ENCODE data around the gene PHF14.
"Not testable (repeated sequence)": the region's sequence is repeated elsewhere in the genome, so short reads cannot be mapped to it uniquely, and the experiment has no call there.

The PHF14 gene

GRCh38 chr7:10973061-10973941 is at the start of gene PHF14:
Gene PHF14, plus strand, starts transcription at chr7:10973872. Its CDS starts 452 bp downstream, at chr7:10974324.
- H3K9me3 ChIP-seq (ENCODE audit: control insufficient read depth in 2 of 2, low read length in 2 of 2) = no peaks in the 10 kb centered on the region
- peaks cover 0 to 2% of the 10 kb centered on the region in 2 donors for H3K27me3 ChIP-seq (ENCODE audit: control insufficient read depth in 2 of 2, insufficient read depth in 2 of 2, low read length in 2 of 2)
- peaks cover 7 to 9% of the 10 kb centered on the region in 2 donors for H3K4me1 ChIP-seq (ENCODE audit: control insufficient read depth in 2 of 2, insufficient read depth in 2 of 2, low read length in 2 of 2)
- peak within 1 kb of the TSS; percentile 83 to 91 for H3K4me3 ChIP-seq (ENCODE audit: low read length in 2 of 2)
- peak within 1 kb of the TSS; percentile 86 for H3K27ac ChIP-seq (ENCODE audit: low read depth in 2 of 2, low read length in 2 of 2)
- peak within 1 kb of the TSS; percentile 69 to 92 for H3K9ac ChIP-seq (ENCODE audit: low read depth in 1 of 2, low read length in 2 of 2)
- H3K36me3 ChIP-seq (ENCODE audit: control insufficient read depth in 2 of 2, insufficient read depth in 2 of 2, low read length in 2 of 2) = no peaks in the 10 kb centered on the region

GRCh38 chr7:10924370-10924769 is 49.3 kb upstream of the PHF14 start:
- H3K4me1 ChIP-seq (ENCODE audit: control insufficient read depth in 2 of 2, insufficient read depth in 2 of 2, low read length in 2 of 2) = no peaks in the 10 kb centered on the region
- no peaks in the 10 kb centered on the region for H3K27me3 ChIP-seq (ENCODE audit: control insufficient read depth in 2 of 2, insufficient read depth in 2 of 2, low read length in 2 of 2)
- no peaks in the 10 kb centered on the region for H3K9me3 ChIP-seq (ENCODE audit: control insufficient read depth in 2 of 2, low read length in 2 of 2)
- H3K9ac ChIP-seq (ENCODE audit: low read depth in 1 of 2, low read length in 2 of 2) = no peak overlapping the region
- H3K4me3 ChIP-seq (ENCODE audit: low read length in 2 of 2) = no peak overlapping the region
- no peaks in the 10 kb centered on the region for H3K36me3 ChIP-seq (ENCODE audit: control insufficient read depth in 2 of 2, insufficient read depth in 2 of 2, low read length in 2 of 2)
- no peak overlapping the region for H3K27ac ChIP-seq (ENCODE audit: low read depth in 2 of 2, low read length in 2 of 2)

- H3K9me3 ChIP-seq (ENCODE audit: control insufficient read depth in 2 of 2, low read length in 2 of 2); H3K9ac ChIP-seq (ENCODE audit: low read depth in 1 of 2, low read length in 2 of 2); H3K27ac ChIP-seq (ENCODE audit: low read depth in 2 of 2, low read length in 2 of 2); H3K4me1 ChIP-seq (ENCODE audit: control insufficient read depth in 2 of 2, insufficient read depth in 2 of 2, low read length in 2 of 2); H3K27me3 ChIP-seq (ENCODE audit: control insufficient read depth in 2 of 2, insufficient read depth in 2 of 2, low read length in 2 of 2); H3K4me3 ChIP-seq (ENCODE audit: low read length in 2 of 2): not testable (repeated sequence)
- H3K36me3 ChIP-seq (ENCODE audit: control insufficient read depth in 2 of 2, insufficient read depth in 2 of 2, low read length in 2 of 2) = peaks cover 6 to 11% of the 10 kb centered on the region in 2 donors
Measured at GRCh38 chr7:10928203-10928602, 45.5 kb upstream of the PHF14 start.

DNA sequence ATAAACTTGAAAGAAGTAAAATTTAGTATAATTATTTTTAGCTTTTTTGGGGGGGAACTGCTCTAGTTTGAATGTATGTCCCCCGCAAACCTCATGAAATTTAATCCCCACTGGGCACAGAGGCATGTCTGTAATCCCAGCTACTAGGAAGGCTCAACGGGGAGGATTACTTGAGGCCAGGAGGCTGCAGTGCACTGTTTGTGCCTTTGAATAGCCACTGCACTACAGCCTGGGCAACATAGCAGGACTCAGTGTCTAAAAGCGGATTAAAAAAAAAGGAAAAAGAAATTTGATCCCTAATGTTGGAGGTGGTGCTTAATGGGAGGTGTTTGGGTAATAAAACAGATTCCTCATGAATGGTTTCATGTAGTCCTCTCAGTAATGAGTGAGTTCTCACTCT is 43.1 kb upstream of the PHF14 start:
- no peaks in the 10 kb centered on the region for H3K27me3 ChIP-seq (ENCODE audit: control insufficient read depth in 2 of 2, insufficient read depth in 2 of 2, low read length in 2 of 2)
- peaks cover 12 to 18% of the 10 kb centered on the region in 2 donors for H3K36me3 ChIP-seq (ENCODE audit: control insufficient read depth in 2 of 2, insufficient read depth in 2 of 2, low read length in 2 of 2)
- H3K9me3 ChIP-seq (ENCODE audit: control insufficient read depth in 2 of 2, low read length in 2 of 2) = no peaks in the 10 kb centered on the region
- H3K27ac ChIP-seq (ENCODE audit: low read depth in 2 of 2, low read length in 2 of 2) = no peak overlapping the region
- no peaks in the 10 kb centered on the region for H3K4me1 ChIP-seq (ENCODE audit: control insufficient read depth in 2 of 2, insufficient read depth in 2 of 2, low read length in 2 of 2)
- no peak overlapping the region for H3K4me3 ChIP-seq (ENCODE audit: low read length in 2 of 2)
- no peak overlapping the region for H3K9ac ChIP-seq (ENCODE audit: low read depth in 1 of 2, low read length in 2 of 2)

GRCh38 chr7:10931161-10931560 is 42.5 kb upstream of the PHF14 start:
- H3K27ac ChIP-seq (ENCODE audit: low read depth in 2 of 2, low read length in 2 of 2) = no peak overlapping the region
- H3K27me3 ChIP-seq (ENCODE audit: control insufficient read depth in 2 of 2, insufficient read depth in 2 of 2, low read length in 2 of 2) = no peaks in the 10 kb centered on the region
- peaks cover 18 to 24% of the 10 kb centered on the region in 2 donors for H3K36me3 ChIP-seq (ENCODE audit: control insufficient read depth in 2 of 2, insufficient read depth in 2 of 2, low read length in 2 of 2)
- no peaks in the 10 kb centered on the region for H3K9me3 ChIP-seq (ENCODE audit: control insufficient read depth in 2 of 2, low read length in 2 of 2)
- H3K9ac ChIP-seq (ENCODE audit: low read depth in 1 of 2, low read length in 2 of 2) = no peak overlapping the region
- H3K4me1 ChIP-seq (ENCODE audit: control insufficient read depth in 2 of 2, insufficient read depth in 2 of 2, low read length in 2 of 2) = no peaks in the 10 kb centered on the region
- H3K4me3 ChIP-seq (ENCODE audit: low read length in 2 of 2) = no peak overlapping the region

GRCh38 chr7:10934292-10934691 is 39.4 kb upstream of the PHF14 start:
- Histone ChIP-seq H3K27ac (ENCODE audit: low read depth in 2 of 2, low read length in 2 of 2) (peak overlapping the region in 1 of 2 donors; percentile 30), H3K9me3 (ENCODE audit: control insufficient read depth in 2 of 2, low read length in 2 of 2) (no peaks in the 10 kb centered on the region), H3K4me3 (ENCODE audit: low read length in 2 of 2) (no peak overlapping the region), H3K9ac (ENCODE audit: low read depth in 1 of 2, low read length in 2 of 2) (no peak overlapping the region), H3K36me3 (ENCODE audit: control insufficient read depth in 2 of 2, insufficient read depth in 2 of 2, low read length in 2 of 2) (peaks cover 30 to 38% of the 10 kb centered on the region in 2 donors), H3K27me3 (ENCODE audit: control insufficient read depth in 2 of 2, insufficient read depth in 2 of 2, low read length in 2 of 2) (no peaks in the 10 kb centered on the region), H3K4me1 (ENCODE audit: control insufficient read depth in 2 of 2, insufficient read depth in 2 of 2, low read length in 2 of 2) (peaks cover 0 to 7% of the 10 kb centered on the region in 2 donors)

DNA sequence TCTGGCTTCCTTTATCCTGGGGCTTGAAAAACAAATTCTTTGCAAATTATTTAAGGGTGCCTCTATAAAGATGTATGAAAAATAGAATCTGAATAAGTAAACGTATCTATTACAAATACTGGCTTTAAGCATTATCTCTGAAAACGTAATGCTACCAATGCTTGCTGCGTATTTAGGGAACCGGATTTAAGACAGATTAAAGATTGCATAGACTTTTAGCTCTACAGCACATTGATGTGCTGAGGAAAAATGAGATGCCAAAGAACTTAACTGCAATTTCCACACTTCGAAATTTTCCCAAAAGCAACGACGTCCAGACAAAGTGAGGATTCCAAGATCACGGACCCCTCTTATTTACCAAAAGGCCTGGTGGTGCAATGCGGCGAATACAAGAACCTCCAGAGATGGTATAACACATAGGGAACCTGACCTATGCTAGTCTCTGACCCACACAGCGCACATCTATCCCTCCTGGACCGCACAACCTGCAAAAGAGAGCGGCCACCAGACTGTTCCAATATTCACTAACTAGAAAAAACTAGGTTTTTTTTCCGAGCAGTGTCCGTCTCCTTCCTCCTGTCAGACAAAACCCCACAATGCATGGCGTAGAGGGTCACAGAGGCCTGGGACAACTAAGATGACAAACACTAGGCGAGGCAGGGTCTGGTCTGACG is 34.3 kb upstream of the PHF14 start:
- Histone ChIP-seq H3K27me3 (ENCODE audit: control insufficient read depth in 2 of 2, insufficient read depth in 2 of 2, low read length in 2 of 2) (no peaks in the 10 kb centered on the region), H3K27ac (ENCODE audit: low read depth in 2 of 2, low read length in 2 of 2) (peak overlapping the region; percentile 96 to 99), H3K4me3 (ENCODE audit: low read length in 2 of 2) (peak overlapping the region; percentile 94 to 100), H3K9me3 (ENCODE audit: control insufficient read depth in 2 of 2, low read length in 2 of 2) (no peaks in the 10 kb centered on the region), H3K4me1 (ENCODE audit: control insufficient read depth in 2 of 2, insufficient read depth in 2 of 2, low read length in 2 of 2) (peaks cover 0 to 11% of the 10 kb centered on the region in 2 donors), H3K36me3 (ENCODE audit: control insufficient read depth in 2 of 2, insufficient read depth in 2 of 2, low read length in 2 of 2) (peaks cover 21 to 24% of the 10 kb centered on the region in 2 donors), H3K9ac (ENCODE audit: low read depth in 1 of 2, low read length in 2 of 2) (peak overlapping the region; percentile 89 to 98)

- Histone ChIP-seq H3K27ac (ENCODE audit: low read depth in 2 of 2, low read length in 2 of 2) (peak overlapping the region; percentile 96 to 99), H3K4me1 (ENCODE audit: control insufficient read depth in 2 of 2, insufficient read depth in 2 of 2, low read length in 2 of 2) (peaks cover 0 to 11% of the 10 kb centered on the region in 2 donors), H3K9ac (ENCODE audit: low read depth in 1 of 2, low read length in 2 of 2) (peak overlapping the region; percentile 89 to 98), H3K9me3 (ENCODE audit: control insufficient read depth in 2 of 2, low read length in 2 of 2) (no peaks in the 10 kb centered on the region), H3K36me3 (ENCODE audit: control insufficient read depth in 2 of 2, insufficient read depth in 2 of 2, low read length in 2 of 2) (peaks cover 21 to 24% of the 10 kb centered on the region in 2 donors), H3K27me3 (ENCODE audit: control insufficient read depth in 2 of 2, insufficient read depth in 2 of 2, low read length in 2 of 2) (no peaks in the 10 kb centered on the region), H3K4me3 (ENCODE audit: low read length in 2 of 2) (peak overlapping the region; percentile 94 to 100)
Measured at GRCh38 chr7:10939911-10940703, 33.6 kb upstream of the PHF14 start.

- H3K27ac ChIP-seq (ENCODE audit: low read depth in 2 of 2, low read length in 2 of 2) = peak overlapping the region; percentile 96 to 99
- peak overlapping the region; percentile 84 to 98 for H3K9ac ChIP-seq (ENCODE audit: low read depth in 1 of 2, low read length in 2 of 2)
Measured at GRCh38 chr7:10940704-10941355, 32.8 kb upstream of the PHF14 start.

More at GRCh38 chr7:10940704-10941355, 32.8 kb upstream of the PHF14 start:
- Histone ChIP-seq H3K27me3 (ENCODE audit: control insufficient read depth in 2 of 2, insufficient read depth in 2 of 2, low read length in 2 of 2) (no peaks in the 10 kb centered on the region), H3K9me3 (ENCODE audit: control insufficient read depth in 2 of 2, low read length in 2 of 2) (no peaks in the 10 kb centered on the region), H3K4me1 (ENCODE audit: control insufficient read depth in 2 of 2, insufficient read depth in 2 of 2, low read length in 2 of 2) (peaks cover 0 to 11% of the 10 kb centered on the region in 2 donors), H3K4me3 (ENCODE audit: low read length in 2 of 2) (peak overlapping the region; percentile 94 to 100), H3K36me3 (ENCODE audit: control insufficient read depth in 2 of 2, insufficient read depth in 2 of 2, low read length in 2 of 2) (peaks cover 15 to 17% of the 10 kb centered on the region in 2 donors)

All from mucosa of rectum (tissue), 2 donors.